MM.1S (cell line): Measurements from ENCODE around the gene NDOR1.

Source experiments
- DNase-seq: peaks from one replicate; pipeline ENCODE4 v3.0.0-alpha.2; 2015
- H2AFZ ChIP-seq: fragments of 300-600 bp; sonication (generic); 2 replicates; pipeline ENCODE4 v1.6.0; 2016; ENCODE audit warnings: antibody characterized with exemption, low read length
- H3F3A ChIP-seq: fragments of 300-600 bp; sonication (generic); 2 replicates; pipeline ENCODE4 v1.6.1; 2016; ENCODE audit warnings: mild to moderate bottlenecking, antibody characterized with exemption, low read length, moderate library complexity, mixed read lengths; ENCODE audit not compliant: insufficient read depth
- H3K27ac ChIP-seq: fragments of 300-600 bp; sonication (generic); 2 replicates; pipeline ENCODE4 v1.5.1; 2016; ENCODE audit warnings: mild to moderate bottlenecking, low read length
- H3K27me3 ChIP-seq: fragments of 300-600 bp; sonication (generic); replicated peaks from 2 replicates; pipeline ENCODE4 v1.6.0; 2016; ENCODE audit warnings: low read length; ENCODE audit not compliant: insufficient read depth
- H3K36me3 ChIP-seq: fragments of 300-600 bp; sonication (generic); replicated peaks from 2 replicates; pipeline ENCODE4 v1.6.1; 2016; ENCODE audit warnings: mild to moderate bottlenecking, low read length, mixed read lengths; ENCODE audit not compliant: insufficient read depth
- H3K4me1 ChIP-seq: fragments of 300-600 bp; sonication (generic); 2 replicates; pipeline ENCODE4 v1.6.1; 2016; ENCODE audit warnings: low read length, mixed read lengths
- H3K4me2 ChIP-seq: fragments of 300-600 bp; sonication (generic); 2 replicates; pipeline ENCODE4 v1.6.0; 2016; ENCODE audit warnings: low read depth, low read length
- H3K4me3 ChIP-seq: fragments of 300-600 bp; sonication (generic); 2 replicates; pipeline ENCODE4 v1.5.1; 2016; ENCODE audit warnings: low read length, mixed read lengths
- H3K79me2 ChIP-seq: fragments of 300-600 bp; sonication (generic); 2 replicates; pipeline ENCODE4 v1.6.1; 2016; ENCODE audit warnings: mixed run types, low read length, mixed read lengths
- H3K9ac ChIP-seq: fragments of 300-600 bp; sonication (generic); 2 replicates; pipeline ENCODE4 v1.6.1; 2016; ENCODE audit warnings: low read length, mixed read lengths
- H3K9me2 ChIP-seq: fragments of 300-600 bp; sonication (generic); replicated peaks from 2 replicates; pipeline ENCODE4 v1.6.1; 2016; ENCODE audit warnings: mild to moderate bottlenecking, low read length, mixed read lengths; ENCODE audit not compliant: insufficient read depth
- H3K9me3 ChIP-seq: fragments of 300-600 bp; sonication (generic); replicated peaks from 2 replicates; pipeline ENCODE4 v1.6.1; 2016; ENCODE audit warnings: mild to moderate bottlenecking, low read length, mixed read lengths; ENCODE audit not compliant: insufficient read depth
- H4K20me1 ChIP-seq: fragments of 300-600 bp; sonication (generic); 2 replicates; pipeline ENCODE4 v1.6.1; 2016; ENCODE audit warnings: mild to moderate bottlenecking, low read length, moderate library complexity, mixed read lengths; ENCODE audit not compliant: insufficient read depth
- CTCF ChIP-seq: fragments of 300-600 bp; sonication (generic); IDR thresholded peaks from 2 replicates; pipeline ENCODE4 v1.5.1; 2016; ENCODE audit warnings: antibody characterized with exemption, low read length, mixed read lengths
- EZH2 ChIP-seq: fragments of 300-600 bp; sonication (generic); optimal IDR thresholded peaks from 2 replicates; pipeline ENCODE3; 2017; ENCODE audit warnings: low read depth, mild to moderate bottlenecking, antibody characterized with exemption, low read length, mixed read lengths
- EZH2phosphoT487 ChIP-seq: fragments of 300-600 bp; sonication (generic); IDR thresholded peaks from 2 replicates; pipeline ENCODE4 v1.6.1; 2018; ENCODE audit warnings: antibody characterized with exemption, low read length

The NDOR1 gene

GRCh38 chr9:137240318-137240840 is 34.9 kb downstream of the NDOR1 start:
- Histone ChIP-seq H3K9me3 (no peaks in the 10 kb centered on the region), H2AFZ (peak overlapping the region; percentile 86), H3K36me3 (no peaks in the 10 kb centered on the region; the same call in 1 of the 2 replicates), H3K9me2 (no peaks in the 10 kb centered on the region), H3K9ac (peak overlapping the region; percentile 83), H4K20me1 (peaks cover 16% of the 10 kb centered on the region), H3K4me3 (peak overlapping the region; percentile 93), H3F3A (peaks cover 28% of the 10 kb centered on the region; the same call in 1 of the 2 replicates), H3K79me2 (peaks cover 31% of the 10 kb centered on the region), H3K4me2 (peak overlapping the region; percentile 83), H3K27ac (peak overlapping the region; percentile 92), H3K27me3 (peaks cover 8% of the 10 kb centered on the region), H3K4me1 (peaks cover 19% of the 10 kb centered on the region; the same call in 1 of the 2 replicates)
- no peak for TF ChIP-seq EZH2phosphoT487
- TF ChIP-seq EZH2, result no peak
- TF ChIP-seq CTCF, result peak; percentile 29
- DNase-seq, result peak; percentile 70

DNA sequence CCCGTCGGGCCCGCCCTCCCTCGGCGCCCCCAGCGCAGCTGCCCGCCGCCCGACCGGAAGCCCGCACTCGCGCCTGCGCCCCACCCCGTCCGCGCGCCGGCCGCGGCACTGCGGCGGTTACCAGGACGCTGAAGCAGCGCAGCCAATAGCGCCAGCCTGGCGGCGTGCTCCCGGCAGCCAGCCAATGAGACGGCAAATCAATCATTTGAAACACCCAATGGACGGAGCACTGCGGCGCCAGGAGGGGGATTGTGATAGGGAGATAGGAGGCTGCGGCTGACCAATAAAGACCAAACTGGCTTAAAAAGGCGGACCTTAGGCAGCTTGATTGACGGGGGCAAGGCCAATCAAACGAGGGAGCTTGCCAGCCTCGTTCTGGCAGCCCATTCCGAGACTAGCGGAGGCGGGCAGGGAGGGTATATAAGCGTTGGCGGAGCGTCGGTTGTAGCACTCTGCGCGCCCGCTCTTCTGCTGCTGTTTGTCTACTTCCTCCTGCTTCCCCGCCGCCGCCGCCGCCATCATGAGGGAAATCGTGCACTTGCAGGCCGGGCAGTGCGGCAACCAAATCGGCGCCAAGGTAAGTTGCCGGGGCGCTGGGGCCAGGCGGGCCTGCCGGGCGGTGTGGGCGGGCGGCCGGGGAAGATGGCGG is 35.5 kb downstream of the NDOR1 start, which contains the start of gene TUBB4B:
Gene TUBB4B, plus strand, starts transcription at position 447 of the 649 bp plus-strand sequence. Its CDS starts 74 bp downstream, at position 521.
- H3K4me1 ChIP-seq, result peaks cover 18% of the 10 kb centered on the region; the same call in 1 of the 2 replicates
- H4K20me1 ChIP-seq, result peaks cover 16% of the 10 kb centered on the region

More for the DNA sequence above, 35.5 kb downstream of the NDOR1 start, which contains the start of gene TUBB4B:
- H3K4me3 ChIP-seq, result peak within 1 kb of the TSS; percentile 93
- peak within 1 kb of the TSS; percentile 86 for H2AFZ ChIP-seq
- H3K9ac ChIP-seq, result peak within 1 kb of the TSS; percentile 83
- peak; percentile 99 for DNase-seq
- peaks cover 2% of the 10 kb centered on the region; the same call in 1 of the 2 replicates for H3K27me3 ChIP-seq
- peak within 1 kb of the TSS; percentile 92 for H3K4me2 ChIP-seq
- H3K79me2 ChIP-seq, result peaks cover 31% of the 10 kb centered on the region
- peaks cover 28% of the 10 kb centered on the region; the same call in 1 of the 2 replicates for H3F3A ChIP-seq
- no peaks in the 10 kb centered on the region; the same call in 1 of the 2 replicates for H3K36me3 ChIP-seq
- no peaks in the 10 kb centered on the region for H3K9me2 ChIP-seq
- TF ChIP-seq EZH2phosphoT487, result no peak
- no peak for TF ChIP-seq CTCF
- TF ChIP-seq EZH2, result no peak
- H3K27ac ChIP-seq, result peak within 1 kb of the TSS; percentile 92
- no peaks in the 10 kb centered on the region for H3K9me3 ChIP-seq
